ENCODE measurements around the gene SUGCT. TPM values are rescaled to one million over a fixed set of nuclear protein-coding genes. Genes with fewer than 3 reads are reported as not detected.

Gene SUGCT
- total RNA-seq, 1 experiment from 2014 or later, result 4.6 TPM

DNA sequence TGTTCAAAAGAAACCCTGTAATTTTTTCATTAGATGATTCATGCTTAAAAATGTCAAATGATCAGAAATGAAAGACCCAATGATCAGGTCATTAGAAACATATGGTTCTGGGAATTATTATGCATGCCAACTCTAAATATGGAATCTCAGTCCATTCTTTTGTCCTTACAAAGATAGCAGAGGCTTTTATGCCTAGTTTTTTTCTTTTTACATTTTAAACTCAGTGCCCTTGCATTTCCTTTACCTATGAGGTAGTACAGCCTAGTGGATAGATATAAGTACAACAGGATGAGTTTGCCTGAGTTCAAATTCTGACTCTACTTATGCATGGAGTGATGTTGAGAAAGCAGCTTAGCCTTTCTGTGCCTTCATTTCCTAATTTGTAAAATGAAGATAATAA lies 392.9 kb downstream of the SUGCT start (continued):
- TF ChIP-seq PRDM15 (CRISPR knock-in tag; IDR thresholded peaks at IDR 0.05) (no peak), E2F4 (CRISPR knock-in tag; IDR thresholded peaks at IDR 0.05; ENCODE audit: borderline replicate concordance, low read depth) (no peak), MLX (CRISPR knock-in tag; IDR thresholded peaks at IDR 0.05) (no peak), FOXJ3 (CRISPR knock-in tag; IDR thresholded peaks at IDR 0.05; ENCODE audit: borderline replicate concordance) (no peak), ZNF671 (CRISPR knock-in tag; IDR thresholded peaks at IDR 0.05) (no peak), SMAD4 (CRISPR knock-in tag; IDR thresholded peaks at IDR 0.05) (no peak)
- TF ChIP-seq, protein P1, sequence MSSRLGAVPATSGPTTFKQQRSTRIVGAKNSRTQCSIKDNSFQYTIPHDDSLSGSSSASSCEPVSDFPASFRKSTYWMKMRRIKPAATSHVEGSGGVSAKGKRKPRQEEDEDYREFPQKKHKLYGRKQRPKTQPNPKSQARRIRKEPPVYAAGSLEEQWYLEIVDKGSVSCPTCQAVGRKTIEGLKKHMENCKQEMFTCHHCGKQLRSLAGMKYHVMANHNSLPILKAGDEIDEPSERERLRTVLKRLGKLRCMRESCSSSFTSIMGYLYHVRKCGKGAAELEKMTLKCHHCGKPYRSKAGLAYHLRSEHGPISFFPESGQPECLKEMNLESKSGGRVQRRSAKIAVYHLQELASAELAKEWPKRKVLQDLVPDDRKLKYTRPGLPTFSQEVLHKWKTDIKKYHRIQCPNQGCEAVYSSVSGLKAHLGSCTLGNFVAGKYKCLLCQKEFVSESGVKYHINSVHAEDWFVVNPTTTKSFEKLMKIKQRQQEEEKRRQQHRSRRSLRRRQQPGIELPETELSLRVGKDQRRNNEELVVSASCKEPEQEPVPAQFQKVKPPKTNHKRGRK (CRISPR knock-in tag; IDR thresholded peaks at IDR 0.05; ENCODE audit: borderline replicate concordance), result no peak
- TF ChIP-seq, protein P2, sequence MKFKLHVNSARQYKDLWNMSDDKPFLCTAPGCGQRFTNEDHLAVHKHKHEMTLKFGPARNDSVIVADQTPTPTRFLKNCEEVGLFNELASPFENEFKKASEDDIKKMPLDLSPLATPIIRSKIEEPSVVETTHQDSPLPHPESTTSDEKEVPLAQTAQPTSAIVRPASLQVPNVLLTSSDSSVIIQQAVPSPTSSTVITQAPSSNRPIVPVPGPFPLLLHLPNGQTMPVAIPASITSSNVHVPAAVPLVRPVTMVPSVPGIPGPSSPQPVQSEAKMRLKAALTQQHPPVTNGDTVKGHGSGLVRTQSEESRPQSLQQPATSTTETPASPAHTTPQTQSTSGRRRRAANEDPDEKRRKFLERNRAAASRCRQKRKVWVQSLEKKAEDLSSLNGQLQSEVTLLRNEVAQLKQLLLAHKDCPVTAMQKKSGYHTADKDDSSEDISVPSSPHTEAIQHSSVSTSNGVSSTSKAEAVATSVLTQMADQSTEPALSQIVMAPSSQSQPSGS (CRISPR knock-in tag; IDR thresholded peaks at IDR 0.05; ENCODE audit: borderline replicate concordance, low read depth), result no peak
- TF ChIP-seq, protein P3, sequence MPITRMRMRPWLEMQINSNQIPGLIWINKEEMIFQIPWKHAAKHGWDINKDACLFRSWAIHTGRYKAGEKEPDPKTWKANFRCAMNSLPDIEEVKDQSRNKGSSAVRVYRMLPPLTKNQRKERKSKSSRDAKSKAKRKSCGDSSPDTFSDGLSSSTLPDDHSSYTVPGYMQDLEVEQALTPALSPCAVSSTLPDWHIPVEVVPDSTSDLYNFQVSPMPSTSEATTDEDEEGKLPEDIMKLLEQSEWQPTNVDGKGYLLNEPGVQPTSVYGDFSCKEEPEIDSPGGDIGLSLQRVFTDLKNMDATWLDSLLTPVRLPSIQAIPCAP (CRISPR knock-in tag; IDR thresholded peaks at IDR 0.05), result no peak

DNA sequence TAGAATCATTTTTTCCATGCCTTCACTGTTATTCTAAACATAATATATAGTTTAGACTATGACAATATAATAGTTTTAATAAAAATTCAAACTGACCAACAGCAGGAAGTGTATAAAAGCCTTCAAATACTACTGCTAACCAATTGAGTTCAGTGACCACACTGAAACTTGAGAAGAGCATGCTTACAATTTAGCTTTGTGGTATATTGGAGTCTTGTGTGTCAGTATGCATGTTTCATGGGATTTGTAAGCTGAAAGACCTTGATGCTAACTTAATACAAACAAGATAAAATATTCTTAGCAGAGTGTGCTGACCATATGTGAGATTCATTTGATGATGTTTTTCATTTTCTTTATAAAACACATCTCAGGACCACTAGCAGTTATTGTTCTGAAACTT lies 395.5 kb downstream of the SUGCT start:
- DNase-seq (ENCODE audit: low spot score), result no peak
- no peaks in the 10 kb centered on the region for H3K4me1 Mint-ChIP-seq
- TF ChIP-seq, protein P4, sequence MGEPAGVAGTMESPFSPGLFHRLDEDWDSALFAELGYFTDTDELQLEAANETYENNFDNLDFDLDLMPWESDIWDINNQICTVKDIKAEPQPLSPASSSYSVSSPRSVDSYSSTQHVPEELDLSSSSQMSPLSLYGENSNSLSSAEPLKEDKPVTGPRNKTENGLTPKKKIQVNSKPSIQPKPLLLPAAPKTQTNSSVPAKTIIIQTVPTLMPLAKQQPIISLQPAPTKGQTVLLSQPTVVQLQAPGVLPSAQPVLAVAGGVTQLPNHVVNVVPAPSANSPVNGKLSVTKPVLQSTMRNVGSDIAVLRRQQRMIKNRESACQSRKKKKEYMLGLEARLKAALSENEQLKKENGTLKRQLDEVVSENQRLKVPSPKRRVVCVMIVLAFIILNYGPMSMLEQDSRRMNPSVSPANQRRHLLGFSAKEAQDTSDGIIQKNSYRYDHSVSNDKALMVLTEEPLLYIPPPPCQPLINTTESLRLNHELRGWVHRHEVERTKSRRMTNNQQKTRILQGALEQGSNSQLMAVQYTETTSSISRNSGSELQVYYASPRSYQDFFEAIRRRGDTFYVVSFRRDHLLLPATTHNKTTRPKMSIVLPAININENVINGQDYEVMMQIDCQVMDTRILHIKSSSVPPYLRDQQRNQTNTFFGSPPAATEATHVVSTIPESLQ (CRISPR knock-in tag; IDR thresholded peaks at IDR 0.05), result no peak
- TF ChIP-seq ZNF263 (CRISPR knock-in tag; IDR thresholded peaks at IDR 0.05; ENCODE audit: low read depth) (no peak), NR1H2 (CRISPR knock-in tag; IDR thresholded peaks at IDR 0.05) (no peak), PRRX2 (CRISPR knock-in tag; IDR thresholded peaks at IDR 0.05) (no peak), SOX15 (CRISPR knock-in tag; IDR thresholded peaks at IDR 0.05) (no peak), NFE2L1 (CRISPR knock-in tag; IDR thresholded peaks at IDR 0.05) (no peak)
- no peaks in the 10 kb centered on the region for H3K36me3 Mint-ChIP-seq
- ChIA-PET POLR2A (no interaction called here), CTCF (no interaction called here)
- no peak overlapping the region for H3K4me3 Mint-ChIP-seq
- no peak for ATAC-seq
- H3K9me3 Mint-ChIP-seq, result no peaks in the 10 kb centered on the region
- no peak overlapping the region for H3K27ac Mint-ChIP-seq
- no peaks in the 10 kb centered on the region for H3K27me3 Mint-ChIP-seq (ENCODE audit: low read depth)
